Measurements from ENCODE around the gene ZBTB39. TPM values are rescaled to one million over a fixed set of nuclear protein-coding genes. Genes with fewer than 3 reads are reported as not detected.
"Not testable (repeated sequence)": the region's sequence is repeated elsewhere in the genome, so short reads cannot be mapped to it uniquely, and the experiment has no call there.

Gene ZBTB39, protein sequence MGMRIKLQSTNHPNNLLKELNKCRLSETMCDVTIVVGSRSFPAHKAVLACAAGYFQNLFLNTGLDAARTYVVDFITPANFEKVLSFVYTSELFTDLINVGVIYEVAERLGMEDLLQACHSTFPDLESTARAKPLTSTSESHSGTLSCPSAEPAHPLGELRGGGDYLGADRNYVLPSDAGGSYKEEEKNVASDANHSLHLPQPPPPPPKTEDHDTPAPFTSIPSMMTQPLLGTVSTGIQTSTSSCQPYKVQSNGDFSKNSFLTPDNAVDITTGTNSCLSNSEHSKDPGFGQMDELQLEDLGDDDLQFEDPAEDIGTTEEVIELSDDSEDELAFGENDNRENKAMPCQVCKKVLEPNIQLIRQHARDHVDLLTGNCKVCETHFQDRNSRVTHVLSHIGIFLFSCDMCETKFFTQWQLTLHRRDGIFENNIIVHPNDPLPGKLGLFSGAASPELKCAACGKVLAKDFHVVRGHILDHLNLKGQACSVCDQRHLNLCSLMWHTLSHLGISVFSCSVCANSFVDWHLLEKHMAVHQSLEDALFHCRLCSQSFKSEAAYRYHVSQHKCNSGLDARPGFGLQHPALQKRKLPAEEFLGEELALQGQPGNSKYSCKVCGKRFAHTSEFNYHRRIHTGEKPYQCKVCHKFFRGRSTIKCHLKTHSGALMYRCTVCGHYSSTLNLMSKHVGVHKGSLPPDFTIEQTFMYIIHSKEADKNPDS
- 1 to 10 TPM; 4.8 to 5.6 TPM for total RNA-seq
- long read RNA-seq, donor 1, full-length matches to known transcripts, result 7 of 10 reads
- long read RNA-seq, donor 1, partial matches to known transcripts, result 2 of 10 reads
- long read RNA-seq, donor 1, other reads (novel, unspliced or antisense), result 1 of 10 reads
- long read RNA-seq, donor 2, full-length matches to known transcripts, result 14 of 19 reads
- long read RNA-seq, donor 2, partial matches to known transcripts, result 0 of 19 reads
- long read RNA-seq, donor 2, other reads (novel, unspliced or antisense), result 5 of 19 reads

DNA sequence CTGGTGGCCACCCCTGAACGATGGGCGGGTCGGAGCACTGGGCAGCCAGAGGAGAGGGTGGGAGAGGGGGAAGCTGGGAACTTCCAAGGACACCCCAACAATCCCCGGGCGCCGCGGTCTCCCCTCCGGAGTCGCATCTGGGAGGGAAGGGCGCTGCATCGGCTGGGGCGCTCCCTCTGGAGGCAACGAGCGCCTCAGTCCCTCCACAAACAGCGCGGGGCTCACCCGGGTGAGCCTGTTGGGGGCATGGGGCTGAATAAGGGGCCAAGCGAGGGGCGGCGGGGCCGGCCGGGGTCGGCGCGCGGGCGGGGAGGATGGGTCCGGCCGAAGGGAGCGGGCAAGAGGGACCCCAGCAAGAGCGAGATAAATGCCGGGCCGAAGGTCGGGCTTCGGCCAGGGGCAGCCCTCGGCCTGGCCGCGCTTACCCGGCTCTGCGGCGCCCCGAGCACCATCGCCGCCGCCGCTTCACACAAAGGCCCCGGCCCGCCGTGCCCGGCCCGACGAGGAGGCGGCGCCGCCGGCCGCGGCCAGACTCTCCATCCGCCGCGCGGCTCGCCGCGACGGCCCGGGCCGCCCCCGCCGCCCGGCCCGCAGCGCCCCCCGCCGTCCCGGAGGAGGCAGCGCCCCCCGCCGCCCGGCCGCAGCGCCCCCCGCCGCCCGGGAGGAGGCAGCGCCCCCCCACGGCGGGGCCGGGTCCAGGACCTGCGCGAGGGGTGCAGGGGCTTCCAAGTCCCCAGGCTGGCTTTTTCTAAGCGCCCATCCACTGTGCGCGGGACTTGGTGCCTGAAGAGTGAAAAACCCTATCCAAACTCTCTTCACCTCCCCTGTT lies at the start of gene ZBTB39:
Gene ZBTB39 (minus strand): TSS at position 567 of the 829 bp plus-strand sequence. CDS start 1,629 bp downstream, outside the sequence.
- intact Hi-C loops (cut with DNase I), result loop anchor here in 1 of 2 donors (5.0 kb wide), 1 partner anchor 56 kb away; no protein-coding TSS in a partner anchor
- DNase-seq (ENCODE audit: low spot score), result peak; percentile 85

DNA sequence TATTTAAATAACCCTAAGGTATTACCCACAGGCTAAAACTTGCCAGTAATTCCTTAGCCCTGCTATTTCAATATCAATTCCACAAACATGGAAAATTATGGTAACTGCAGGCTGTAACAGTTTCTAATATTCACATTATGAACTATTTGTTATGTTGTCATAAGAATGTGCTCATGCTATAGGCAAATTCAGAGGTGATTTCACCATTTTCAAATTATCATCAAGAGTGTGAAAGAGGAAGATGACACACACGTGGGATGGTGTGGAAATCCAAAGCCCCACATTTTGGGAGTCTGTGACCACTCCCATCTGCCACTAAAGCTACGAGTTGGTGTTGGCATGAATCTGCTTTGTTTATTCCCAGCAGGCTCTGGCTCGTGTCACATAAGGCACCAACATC lies 49.5 kb upstream of the ZBTB39 start:
- DNase-seq (ENCODE audit: low spot score), result no peak
- intact Hi-C loops (cut with DNase I), result no loop called here

DNA sequence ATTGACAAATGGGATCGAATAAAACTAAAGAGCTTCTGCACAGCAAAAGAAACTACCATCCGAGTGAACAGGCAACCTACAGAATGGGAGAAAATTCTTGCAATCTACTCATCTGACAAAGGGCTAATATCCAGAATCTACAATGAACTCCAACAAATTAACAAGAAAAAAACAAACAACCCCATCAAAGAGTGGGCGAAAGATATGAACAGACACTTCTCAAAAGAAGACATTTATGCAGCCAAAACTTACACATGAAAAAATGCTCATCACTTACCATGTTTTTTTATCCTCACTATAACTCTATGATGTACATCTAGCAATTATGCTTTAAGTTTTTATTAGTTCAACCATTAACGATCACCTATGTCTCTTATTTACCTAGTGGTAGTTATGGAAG lies 47.6 kb upstream of the ZBTB39 start:
- DNase-seq (ENCODE audit: low spot score); intact Hi-C loops (cut with DNase I): not testable (repeated sequence)

DNA sequence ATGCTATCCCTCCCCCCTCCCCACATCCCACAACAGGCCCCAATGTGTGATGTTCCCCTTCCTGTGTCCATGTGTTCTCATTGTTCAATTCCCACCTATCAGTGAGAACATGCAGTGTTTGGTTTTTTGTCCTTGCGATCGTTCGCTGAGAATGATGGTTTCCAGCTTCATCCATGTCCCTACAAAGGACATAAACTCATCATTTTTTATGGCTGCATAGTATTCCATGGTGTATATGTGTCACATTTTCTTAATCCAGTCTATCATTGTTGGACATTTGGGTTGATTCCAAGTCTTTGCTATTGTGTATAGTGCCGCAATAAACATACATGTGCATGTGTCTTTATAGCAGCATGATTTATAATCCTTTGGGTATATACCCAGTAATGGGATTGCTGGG lies 46.8 kb upstream of the ZBTB39 start:
- intact Hi-C loops (cut with DNase I); DNase-seq (ENCODE audit: low spot score): not testable (repeated sequence)

DNA sequence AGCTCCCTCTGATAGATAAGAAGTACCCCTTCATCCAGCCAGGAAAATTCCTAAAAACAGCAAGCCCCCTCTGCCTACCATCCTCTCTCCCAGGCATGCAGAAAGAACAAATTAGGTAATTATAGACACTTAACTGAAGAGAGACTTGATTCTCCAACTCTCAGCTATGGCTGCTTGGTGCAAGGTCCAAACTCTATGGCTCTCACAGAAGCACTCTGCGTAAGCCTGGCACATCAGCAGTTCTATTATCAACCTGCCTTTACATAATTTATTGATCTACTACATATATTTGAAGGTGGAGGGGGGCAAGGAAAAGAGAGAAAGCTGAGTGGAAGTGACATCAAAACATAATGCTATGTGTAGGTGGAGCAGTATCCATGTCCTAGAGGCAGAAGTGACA lies 44.7 kb upstream of the ZBTB39 start:
- DNase-seq (ENCODE audit: low spot score), result no peak
- intact Hi-C loops (cut with DNase I), result no loop called here

DNA sequence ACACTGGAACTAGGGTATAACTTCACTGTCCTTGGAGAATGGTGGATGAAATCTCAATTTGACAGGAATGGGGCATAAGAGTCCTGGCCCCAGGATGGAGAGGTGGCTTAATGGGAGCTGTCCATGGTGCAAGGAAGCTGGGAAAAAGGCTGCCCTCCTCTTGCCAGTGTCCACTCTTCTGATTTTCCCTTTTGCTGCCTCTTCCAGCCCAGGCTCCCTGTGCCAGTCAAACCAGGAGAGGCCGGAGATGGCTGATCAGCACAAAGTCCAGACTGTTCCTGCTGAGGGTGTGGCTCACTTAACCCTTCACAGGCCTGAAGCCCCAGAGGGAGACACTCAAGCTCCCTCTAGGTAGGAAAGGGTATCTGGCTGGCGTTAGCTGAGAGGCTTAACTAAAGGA lies 43.5 kb upstream of the ZBTB39 start, which contains the start of gene MYO1A:
Gene MYO1A (minus strand): TSS at position 240 of the 400 bp plus-strand sequence. CDS start 1,806 bp downstream, outside the sequence.
- DNase-seq (ENCODE audit: low spot score), result no peak
- intact Hi-C loops (cut with DNase I), result no loop called here

DNA sequence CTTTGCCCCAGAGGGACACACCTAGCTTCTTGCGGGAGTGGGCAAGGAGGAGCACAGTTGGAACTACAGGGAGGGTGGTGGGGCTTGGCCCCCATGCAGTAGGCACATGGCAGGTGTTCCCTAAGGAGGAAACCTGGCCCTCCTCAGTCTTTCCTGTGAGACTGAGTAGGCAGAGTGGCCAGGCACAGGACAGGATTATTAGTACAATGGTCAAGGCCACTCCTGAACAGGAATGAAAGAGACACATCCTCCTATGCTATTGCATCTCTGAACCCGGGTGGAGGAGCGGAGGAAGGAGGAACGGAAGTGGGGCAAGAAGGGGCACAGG lies 42.7 kb upstream of the ZBTB39 start:
- DNase-seq (ENCODE audit: low spot score), result no peak
- intact Hi-C loops (cut with DNase I), result no loop called here

DNA sequence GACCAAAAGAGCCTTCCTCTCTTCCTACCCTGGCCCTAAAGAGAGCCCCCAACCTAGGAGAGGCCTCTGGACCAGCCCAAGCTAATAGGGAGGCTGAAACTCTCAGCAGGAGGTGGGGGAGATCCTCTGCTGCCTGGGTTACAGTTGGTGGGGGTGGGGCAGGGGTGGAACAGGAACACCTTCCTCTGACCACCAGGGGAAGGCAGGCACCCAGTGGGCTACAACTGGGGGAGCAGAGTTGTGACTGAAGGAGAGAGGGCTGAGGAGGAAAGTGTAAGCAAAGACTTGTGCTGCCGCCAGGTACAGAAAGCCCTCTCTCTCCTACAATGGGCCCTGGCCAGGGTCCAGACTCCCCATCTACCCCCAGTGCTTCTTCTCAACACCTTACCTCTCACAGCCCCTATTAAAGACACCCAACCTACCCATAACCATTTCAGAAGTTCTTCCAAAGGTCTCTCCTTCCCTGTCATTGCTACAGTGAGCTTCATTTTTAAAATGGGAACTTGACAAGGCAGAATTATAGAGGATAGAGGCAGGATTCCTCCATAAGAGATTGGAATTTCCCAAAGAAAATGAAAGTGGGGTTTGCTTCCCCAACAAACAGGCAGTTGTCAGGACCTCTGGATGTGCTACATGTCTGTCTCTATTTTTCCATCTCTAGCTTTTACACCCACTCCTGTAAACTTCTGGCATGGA lies 42.2 kb upstream of the ZBTB39 start:
- intact Hi-C loops (cut with DNase I), result no loop called here
- no peak for DNase-seq (ENCODE audit: low spot score)

DNA sequence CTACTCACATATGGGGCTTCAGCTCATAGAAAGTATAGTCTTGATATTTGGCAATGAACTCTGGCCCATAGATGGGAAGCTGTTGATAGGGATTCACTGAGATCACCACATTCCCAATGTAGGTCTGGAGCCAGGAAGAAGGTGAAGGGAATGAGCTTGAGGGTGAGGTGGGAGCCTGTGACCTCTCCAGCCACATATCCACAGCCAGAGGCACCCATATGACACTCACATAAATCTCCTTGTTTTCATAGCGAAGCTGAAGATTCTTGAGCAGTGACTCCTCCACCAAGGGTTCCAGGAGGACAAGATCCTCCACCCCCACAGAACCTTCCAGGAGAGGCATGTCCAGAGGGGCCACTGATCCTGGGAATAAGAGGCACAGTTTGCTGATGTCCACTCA lies 41.6 kb upstream of the ZBTB39 start:
- intact Hi-C loops (cut with DNase I), result no loop called here
- DNase-seq (ENCODE audit: low spot score), result no peak

DNA sequence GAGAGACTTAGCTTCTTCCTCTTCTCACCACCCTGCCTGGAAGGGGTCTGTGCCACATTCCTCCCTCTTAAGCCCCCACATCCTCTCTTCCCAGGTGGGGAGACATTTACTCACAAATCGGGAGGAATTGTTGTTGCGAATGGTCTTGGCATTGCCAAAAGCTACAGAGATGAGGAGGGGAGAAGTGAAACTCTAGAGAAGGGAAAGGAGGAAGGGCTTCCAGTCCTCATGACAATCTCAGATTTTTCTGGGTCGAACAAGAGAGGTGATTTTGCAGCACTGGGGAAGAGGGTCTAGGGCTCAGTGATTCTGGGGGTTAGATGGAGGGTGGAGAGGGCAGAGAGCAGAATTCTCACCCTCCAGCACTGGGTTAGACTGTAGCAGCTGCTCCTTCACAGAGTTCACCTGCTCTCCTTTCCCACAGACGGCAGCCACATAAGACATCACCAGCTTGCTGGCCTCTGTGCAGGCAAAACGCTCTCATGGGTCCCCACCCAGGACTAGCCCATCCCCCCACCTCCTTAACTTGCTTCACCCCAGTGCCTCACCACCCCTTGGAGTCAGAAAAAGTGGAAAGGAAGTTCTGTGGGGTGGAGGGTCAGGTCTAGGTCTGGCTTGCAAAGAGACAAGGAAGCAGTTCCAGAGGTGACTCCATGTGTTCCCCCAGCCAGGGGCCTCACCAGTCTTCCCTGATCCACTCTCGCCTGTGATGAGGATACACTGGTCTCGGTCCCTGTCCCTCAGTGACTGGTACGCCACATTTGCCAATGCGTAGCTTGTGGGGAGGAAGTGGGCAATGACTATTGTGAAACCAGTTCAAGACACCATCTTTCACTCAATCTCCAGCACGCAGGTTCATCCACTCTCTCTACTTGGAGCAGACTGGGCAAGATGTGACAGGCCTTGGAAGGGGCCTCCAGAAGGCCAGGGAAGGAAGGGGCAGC lies 40.9 kb upstream of the ZBTB39 start:
- no peak for DNase-seq (ENCODE audit: low spot score)
- intact Hi-C loops (cut with DNase I), result no loop called here

DNA sequence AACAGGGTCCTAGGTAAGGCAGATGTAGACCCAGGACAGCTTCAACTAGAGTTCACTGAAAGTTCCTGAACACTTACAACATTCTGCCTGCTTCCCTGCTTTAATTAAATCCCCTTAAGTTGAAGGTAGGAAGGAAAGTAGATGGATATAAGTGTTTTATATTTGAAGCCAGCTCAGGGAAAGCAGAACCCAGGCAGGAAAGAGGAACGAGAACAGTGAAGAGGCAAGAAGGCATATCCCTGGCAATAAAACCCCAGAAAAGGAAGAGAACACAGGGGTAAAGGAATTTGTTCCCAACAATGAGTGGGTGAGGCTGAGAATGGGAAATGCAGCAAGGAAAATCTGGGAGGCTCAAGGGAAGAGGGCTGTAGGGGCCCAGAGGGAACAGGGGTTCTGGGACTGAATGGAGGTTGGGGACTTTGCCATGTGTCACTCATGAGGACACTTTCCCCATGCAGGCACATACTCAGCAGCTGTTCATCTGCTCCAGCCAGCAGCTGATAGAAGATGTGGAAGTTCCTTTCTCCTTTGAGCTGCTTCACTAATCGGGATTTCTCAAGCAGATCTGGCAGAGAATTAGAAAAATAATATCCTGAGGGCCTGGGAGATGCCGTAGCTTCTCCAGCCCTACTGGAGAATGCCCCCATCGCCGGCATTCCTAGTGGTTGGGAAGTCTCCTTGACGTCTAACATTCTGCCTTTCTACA lies 39.9 kb upstream of the ZBTB39 start:
- DNase-seq (ENCODE audit: low spot score), result no peak
- intact Hi-C loops (cut with DNase I), result no loop called here

DNA sequence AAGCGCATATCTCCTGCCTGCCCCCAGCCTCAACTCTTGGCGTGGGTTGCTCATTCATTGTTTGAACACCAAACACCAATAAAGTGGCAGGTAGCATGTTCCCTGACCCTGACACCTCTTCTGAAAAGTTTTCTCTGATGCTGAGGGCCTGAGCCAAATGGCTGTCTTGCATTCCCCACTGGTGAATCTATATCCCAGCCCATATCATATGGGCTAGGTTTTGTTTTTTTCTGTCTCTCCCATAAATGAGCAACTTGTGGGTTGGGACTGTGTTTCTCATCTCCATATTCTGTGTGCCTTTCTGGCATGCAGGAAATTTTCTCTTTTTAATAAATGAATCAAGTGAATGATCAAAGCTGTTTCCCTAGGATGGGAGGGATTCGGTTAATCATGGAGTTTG lies 38.5 kb upstream of the ZBTB39 start:
- intact Hi-C loops (cut with DNase I), result no loop called here
- DNase-seq (ENCODE audit: low spot score), result no peak

DNA sequence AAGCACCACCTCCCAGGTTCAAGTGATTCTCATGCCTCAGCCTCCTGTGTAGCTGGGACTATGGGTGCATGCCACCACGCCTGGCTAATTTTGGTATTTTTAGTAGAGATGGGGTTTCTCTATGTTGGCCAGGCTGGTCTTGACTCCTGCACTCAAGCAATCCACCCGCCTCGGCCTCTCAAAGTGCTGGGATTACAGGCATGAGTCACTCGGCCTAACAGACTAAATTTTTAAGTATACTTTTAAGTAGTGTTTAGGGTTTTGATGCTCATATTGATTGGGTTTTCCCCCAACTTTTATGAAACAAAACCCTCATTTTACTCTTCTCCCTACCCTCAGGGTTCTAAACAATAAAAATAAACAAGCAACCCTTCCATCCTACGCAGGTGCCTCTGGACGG lies 38.1 kb upstream of the ZBTB39 start:
- intact Hi-C loops (cut with DNase I), result no loop called here
- no peak for DNase-seq (ENCODE audit: low spot score)

DNA sequence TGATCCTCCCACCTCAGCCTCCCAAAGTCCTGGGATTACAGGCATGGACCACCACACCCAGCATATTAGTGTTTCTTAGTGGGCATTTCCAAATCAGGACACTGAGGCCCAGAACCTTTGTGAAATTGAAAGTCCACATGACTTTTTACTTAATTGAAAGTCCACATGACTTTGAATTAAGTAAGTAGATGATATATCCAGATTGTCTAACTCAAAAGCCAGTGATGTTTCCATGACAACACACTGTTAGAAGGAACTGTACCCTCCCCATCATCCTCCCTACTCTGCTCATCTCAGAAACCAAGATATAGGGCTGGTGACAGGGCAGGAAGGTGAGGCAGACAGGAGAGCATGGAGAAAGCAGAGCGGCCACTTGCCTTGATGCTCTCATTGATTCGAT lies 36.3 kb upstream of the ZBTB39 start:
- intact Hi-C loops (cut with DNase I), result no loop called here
- no peak for DNase-seq (ENCODE audit: low spot score)

DNA sequence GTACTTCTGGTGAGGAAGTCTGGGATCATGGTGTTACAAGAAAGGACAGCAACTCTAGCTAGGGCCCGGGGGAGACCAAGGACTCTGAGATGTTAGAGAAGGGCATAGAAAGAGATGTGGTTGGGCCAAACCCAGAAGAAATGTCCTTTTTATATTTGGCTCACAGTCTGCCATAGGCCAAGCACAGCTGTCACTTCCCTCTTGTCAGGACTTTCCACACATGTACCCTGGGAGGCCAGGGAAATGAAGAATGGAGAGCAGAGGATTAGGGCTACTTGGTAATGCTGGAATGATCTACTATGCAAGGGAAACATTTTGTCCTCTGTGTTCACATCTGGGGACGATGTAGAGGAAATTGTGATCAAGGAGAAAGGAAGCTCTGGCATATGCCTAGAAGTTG lies 34.4 kb upstream of the ZBTB39 start:
- DNase-seq (ENCODE audit: low spot score), result no peak
- intact Hi-C loops (cut with DNase I), result no loop called here

DNA sequence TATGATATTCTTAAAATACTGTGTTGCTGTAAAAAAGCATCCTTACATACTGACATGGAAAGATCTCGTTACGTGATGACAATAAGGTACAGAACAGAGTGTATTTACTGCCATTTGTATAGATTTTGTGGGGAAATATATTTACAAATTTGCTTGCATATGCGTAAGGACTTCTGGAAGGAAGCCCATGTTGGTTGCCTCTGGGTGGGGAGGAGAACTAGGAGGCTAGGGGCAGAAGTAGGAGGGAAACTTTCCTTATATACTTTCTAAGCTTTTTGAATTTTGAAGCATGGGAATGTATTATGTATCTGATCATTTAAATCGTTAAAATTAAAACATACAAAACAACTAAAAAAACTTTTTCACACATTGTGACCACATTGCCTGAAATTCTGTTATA lies 33.9 kb upstream of the ZBTB39 start:
- intact Hi-C loops (cut with DNase I), result no loop called here

More for the DNA sequence above, 33.9 kb upstream of the ZBTB39 start:
- no peak for DNase-seq (ENCODE audit: low spot score)

All from posterior vena cava (tissue), 2 donors.